HFF-Myc (cell line): ENCODE results near the gene UBE2U.

Experiments used
- DNase-seq: peaks from one replicate; pipeline ENCODE4 v3.0.0-alpha.2; 2011; ENCODE audit warnings: low read depth; ENCODE audit errors: extremely low read depth
- H3K4me3 ChIP-seq: replicated peaks from 2 replicates; pipeline ENCODE4 v1.5.1; 2011; ENCODE audit warnings: low read depth, mild to moderate bottlenecking, control low read depth, low read length
- CTCF ChIP-seq: IDR thresholded peaks from 2 replicates; pipeline ENCODE4 v1.5.1; 2012; ENCODE audit warnings: mild to moderate bottlenecking, low read depth, low read length, control low read depth; ENCODE audit errors: missing control alignments

The UBE2U gene

DNA sequence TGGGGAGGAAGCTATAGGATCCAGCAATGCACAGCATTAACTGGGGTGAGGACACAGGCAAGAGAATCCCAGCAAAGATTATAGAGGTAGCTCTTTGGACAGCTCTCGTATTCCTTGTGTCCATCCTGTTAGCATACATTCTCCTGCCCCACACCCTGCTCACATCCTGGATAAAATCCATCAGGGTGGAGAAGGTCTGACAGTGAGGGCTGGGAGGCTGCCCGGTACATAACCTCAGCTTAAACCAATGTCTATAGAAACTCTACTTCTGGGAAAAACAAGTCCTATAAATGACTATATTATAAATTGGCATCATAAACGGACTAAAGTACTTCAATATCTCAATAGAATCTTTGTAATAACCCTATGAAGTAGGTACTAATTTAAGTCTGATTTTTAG is 36.8 kb upstream of the UBE2U start:
- no peak for TF ChIP-seq CTCF
- no peak for DNase-seq
- H3K4me3 ChIP-seq = no peak overlapping the region

DNA sequence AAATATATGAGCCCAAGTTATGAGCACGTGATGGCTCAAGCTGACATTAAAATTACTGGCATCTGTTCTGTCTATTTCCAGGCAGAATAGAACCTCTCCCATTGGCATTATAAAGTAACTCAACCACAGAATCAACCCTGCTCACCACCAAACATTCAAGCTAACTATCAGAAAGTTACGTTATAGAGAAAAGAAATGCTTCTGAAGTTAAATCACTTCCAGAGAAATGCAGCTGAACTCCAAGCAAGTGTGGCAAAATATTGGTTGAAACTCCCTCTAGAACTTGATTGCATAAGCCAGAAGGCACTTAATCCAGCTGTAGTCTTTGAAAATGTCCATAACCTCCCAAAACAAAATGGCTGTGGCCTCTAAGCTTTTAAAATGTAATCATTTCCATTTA is 36.2 kb upstream of the UBE2U start:
- no peak for TF ChIP-seq CTCF
- DNase-seq = no peak
- no peak overlapping the region for H3K4me3 ChIP-seq

GRCh38 chr1:64171246-64171645 is 32.2 kb upstream of the UBE2U start:
- TF ChIP-seq CTCF = no peak
- no peak for DNase-seq
- no peak overlapping the region for H3K4me3 ChIP-seq

GRCh38 chr1:64171797-64172281 is 31.6 kb upstream of the UBE2U start:
- H3K4me3 ChIP-seq = no peak overlapping the region
- no peak for TF ChIP-seq CTCF
- no peak for DNase-seq

DNA sequence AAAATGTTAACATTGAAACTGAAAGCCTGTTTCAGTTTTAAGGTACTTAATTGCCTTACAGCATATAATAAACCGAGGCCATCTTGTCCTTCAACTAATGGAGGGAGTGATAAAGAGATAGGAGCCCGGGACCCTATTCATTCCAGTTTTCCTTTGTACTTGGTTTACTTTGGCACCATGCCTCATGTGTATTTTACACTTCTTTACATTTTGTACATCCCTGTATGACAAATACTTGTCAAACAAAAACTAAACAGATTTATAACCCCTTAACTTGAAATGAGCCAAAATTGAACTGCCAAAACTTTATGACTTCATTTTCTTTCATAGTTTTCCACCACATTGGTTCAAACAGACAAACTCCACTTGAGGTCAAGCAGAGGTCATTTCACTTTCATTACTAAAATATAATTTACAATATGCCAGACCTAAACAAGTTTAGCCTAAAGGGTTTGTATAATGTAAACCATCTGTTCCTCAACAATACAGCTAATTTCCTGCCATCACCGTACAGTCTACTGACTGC is 30.9 kb upstream of the UBE2U start:
- no peak overlapping the region for H3K4me3 ChIP-seq
- no peak for DNase-seq
- TF ChIP-seq CTCF = no peak

DNA sequence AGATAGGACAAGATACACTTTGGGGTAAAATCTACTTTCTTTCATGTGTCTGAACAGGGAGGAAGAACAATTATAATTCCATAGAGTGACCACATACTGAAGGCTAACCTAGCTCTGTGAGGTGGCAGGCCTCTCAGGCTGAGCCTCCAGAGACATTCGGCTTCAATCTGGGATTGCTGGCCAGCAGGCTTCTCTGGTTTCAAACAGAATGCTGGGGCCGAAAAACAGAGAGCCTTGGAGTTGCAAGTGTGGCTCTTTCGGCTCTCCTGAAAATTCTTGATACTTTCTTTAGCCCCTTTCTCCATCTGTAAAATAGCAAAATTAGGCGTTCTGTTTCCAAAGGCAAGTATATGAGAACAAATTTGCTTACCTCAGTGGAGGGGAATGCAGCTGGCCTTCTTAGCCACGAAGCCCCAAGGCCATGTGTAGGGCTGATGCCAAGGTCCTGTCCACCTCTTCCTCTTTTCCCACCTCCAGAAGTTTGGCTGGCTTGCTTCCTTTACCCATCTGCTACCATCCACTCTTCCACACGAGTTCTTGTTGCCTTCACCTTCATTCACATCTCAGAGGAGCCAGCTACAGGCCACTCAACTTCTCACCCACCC is 30.0 kb upstream of the UBE2U start:
- no peak for DNase-seq
- no peak overlapping the region for H3K4me3 ChIP-seq
- no peak for TF ChIP-seq CTCF

DNA sequence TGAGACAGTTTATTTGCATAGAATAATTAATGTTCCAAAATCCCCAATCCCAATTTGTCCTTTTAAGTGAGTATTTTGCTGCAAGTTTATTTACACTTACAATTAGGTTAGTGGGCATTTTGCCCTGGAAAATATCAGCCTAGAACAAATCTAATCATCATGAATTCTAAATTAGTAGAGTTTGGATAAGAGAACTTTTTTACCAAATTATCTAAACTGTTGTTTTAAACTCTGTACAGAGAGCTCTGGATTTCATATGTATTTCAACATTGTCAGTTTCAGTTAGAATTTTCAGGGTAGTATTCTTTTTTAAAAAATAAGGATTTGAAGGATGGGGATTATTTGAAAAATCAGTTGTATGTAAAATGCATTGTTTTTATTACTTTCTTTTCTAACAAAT is 27.8 kb upstream of the UBE2U start:
- DNase-seq = no peak
- TF ChIP-seq CTCF = no peak
- no peak overlapping the region for H3K4me3 ChIP-seq
